HepG2 (cell line): Measurements from ENCODE around the gene UCHL3. TPM values are rescaled to one million over a fixed set of nuclear protein-coding genes. Genes with fewer than 3 reads are reported as not detected.
A peak's percentile ranks its signal among the peaks of the same experiment; 100 is the strongest.

ENCODE experiments used
- ARNT ChIP-seq: fragments of 450-650 bp; IDR thresholded peaks from 2 replicates; pipeline ENCODE4 v1.6.1; 2017
- BORCS8-MEF2B ChIP-seq: sonication (generic); formaldehyde crosslinking; IDR thresholded peaks from 2 replicates; pipeline ENCODE4 v1.8.0; 2022; ENCODE audit warnings: mild to moderate bottlenecking, missing genetic modification reagents
- FOSL1 ChIP-seq: sonication (generic); formaldehyde crosslinking; IDR thresholded peaks from 2 replicates; pipeline ENCODE4 v1.9.0; 2021; ENCODE audit warnings: missing genetic modification reagents, borderline replicate concordance
- MIER2 ChIP-seq: IDR thresholded peaks from 2 replicates; pipeline ENCODE4 v1.6.1; 2016; ENCODE audit warnings: missing biosample characterization, missing genetic modification reagents
- NCOR1 ChIP-seq: fragments of 200-600 bp; sonication (generic); IDR thresholded peaks from 2 replicates; pipeline ENCODE4 v1.7.0; 2017; ENCODE audit warnings: antibody characterized with exemption, low read length, borderline replicate concordance
- PAWR ChIP-seq: sonication (generic); formaldehyde crosslinking; IDR thresholded peaks from 2 replicates; pipeline ENCODE4 v1.4.0; 2020; ENCODE audit warnings: missing genetic modification reagents, mild to moderate bottlenecking, borderline replicate concordance
- RELA ChIP-seq: sonication (generic); formaldehyde crosslinking; IDR thresholded peaks from 2 replicates; pipeline ENCODE4 v1.4.0; 2020; ENCODE audit warnings: missing genetic modification reagents
- RFX5 ChIP-seq: IDR thresholded peaks from 2 replicates; pipeline ENCODE4 v1.6.1; 2011; ENCODE audit warnings: low read depth, low read length, improper control_type of control experiment
- ZKSCAN1 ChIP-seq: fragments of 150-350 bp; IDR thresholded peaks from 2 replicates; pipeline ENCODE4 v1.6.1; 2014; ENCODE audit warnings: low read length
- ZNF160 ChIP-seq: sonication (generic); formaldehyde crosslinking; IDR thresholded peaks from 2 replicates; pipeline ENCODE4 v1.8.0; 2022; ENCODE audit warnings: mild to moderate bottlenecking, inconsistent platforms, missing genetic modification reagents
- ZNF672 ChIP-seq: sonication (generic); formaldehyde crosslinking; IDR thresholded peaks from 2 replicates; pipeline ENCODE4 v1.8.1; 2022; ENCODE audit warnings: missing genetic modification reagents
- ZNF737 ChIP-seq: sonication (generic); formaldehyde crosslinking; IDR thresholded peaks from 2 replicates; pipeline ENCODE4 v1.5.0; 2020; ENCODE audit warnings: missing genetic modification reagents, mild to moderate bottlenecking, borderline replicate concordance
- polyA plus RNA-seq, 8 experiments: library from polyadenylated mRNA; depleted of rRNA in 3 of 8; stranded (reverse) in 7 of 8; unstranded in 1 of 8; fragments of >200 nt; fragmentation: Illumina TruSeq in 4 of 8; extraction: Trizol in 4 of 8; gene quantifications; 2 replicates each; pipeline versions ENCODE4 v1.2.1 to v1.2.3, GENCODE V29; 2011 to 2016; ENCODE audit warnings: low read depth in 4 of 8, missing spikeins in 1 of 8, mixed read lengths in 1 of 8; ENCODE audit not compliant: insufficient read depth in 1 of 8
- total RNA-seq, 5 experiments: library from RNA; depleted of rRNA; stranded (reverse); fragments of >200 nt; fragmentation: Illumina TruSeq; extraction: Trizol; gene quantifications; 2 replicates each; pipeline ENCODE4 v1.2.3, GENCODE V29; 2016; ENCODE audit warnings: low read depth in 1 of 5
- TF ChIP-seq, protein P1 (sequence below): sonication (generic); formaldehyde crosslinking; IDR thresholded peaks from 2 replicates; pipeline ENCODE4 v1.8.0; 2022; ENCODE audit warnings: mild to moderate bottlenecking, missing genetic modification reagents, borderline replicate concordance
- TF ChIP-seq, protein P2 (sequence below): sonication (generic); formaldehyde crosslinking; IDR thresholded peaks from 2 replicates; pipeline ENCODE4 v1.5.0; 2020; ENCODE audit warnings: mild to moderate bottlenecking, missing genetic modification reagents, moderate library complexity
- TF ChIP-seq, protein P3 (sequence below): sonication (generic); formaldehyde crosslinking; IDR thresholded peaks from 2 replicates; pipeline ENCODE4 v1.8.1; 2023; ENCODE audit warnings: mild to moderate bottlenecking, missing genetic modification reagents, borderline replicate concordance
- TF ChIP-seq, protein P4 (sequence below): sonication (generic); formaldehyde crosslinking; IDR thresholded peaks from 2 replicates; pipeline ENCODE4 v1.5.0; 2020; ENCODE audit warnings: mild to moderate bottlenecking, missing genetic modification reagents
- TF ChIP-seq, protein P5 (sequence below): sonication (generic); formaldehyde crosslinking; IDR thresholded peaks from 2 replicates; pipeline ENCODE4 v1.4.0; 2020; ENCODE audit warnings: missing genetic modification reagents
- TF ChIP-seq, protein P6 (sequence below): sonication (generic); formaldehyde crosslinking; IDR thresholded peaks from 2 replicates; pipeline ENCODE4 v1.4.0; 2020; ENCODE audit warnings: missing genetic modification reagents, mild to moderate bottlenecking, borderline replicate concordance
- TF ChIP-seq, protein P7 (sequence below): sonication (generic); formaldehyde crosslinking; IDR thresholded peaks from 2 replicates; pipeline ENCODE4 v1.8.0; 2023; ENCODE audit warnings: mild to moderate bottlenecking, missing genetic modification reagents

UCHL3 gene
- total and polyA plus RNA-seq, 2 of the 13 experiments (the other 11 are each of a cell fraction or from before 2014, with no cell fraction given): 36.2 to 93.3 TPM

DNA sequence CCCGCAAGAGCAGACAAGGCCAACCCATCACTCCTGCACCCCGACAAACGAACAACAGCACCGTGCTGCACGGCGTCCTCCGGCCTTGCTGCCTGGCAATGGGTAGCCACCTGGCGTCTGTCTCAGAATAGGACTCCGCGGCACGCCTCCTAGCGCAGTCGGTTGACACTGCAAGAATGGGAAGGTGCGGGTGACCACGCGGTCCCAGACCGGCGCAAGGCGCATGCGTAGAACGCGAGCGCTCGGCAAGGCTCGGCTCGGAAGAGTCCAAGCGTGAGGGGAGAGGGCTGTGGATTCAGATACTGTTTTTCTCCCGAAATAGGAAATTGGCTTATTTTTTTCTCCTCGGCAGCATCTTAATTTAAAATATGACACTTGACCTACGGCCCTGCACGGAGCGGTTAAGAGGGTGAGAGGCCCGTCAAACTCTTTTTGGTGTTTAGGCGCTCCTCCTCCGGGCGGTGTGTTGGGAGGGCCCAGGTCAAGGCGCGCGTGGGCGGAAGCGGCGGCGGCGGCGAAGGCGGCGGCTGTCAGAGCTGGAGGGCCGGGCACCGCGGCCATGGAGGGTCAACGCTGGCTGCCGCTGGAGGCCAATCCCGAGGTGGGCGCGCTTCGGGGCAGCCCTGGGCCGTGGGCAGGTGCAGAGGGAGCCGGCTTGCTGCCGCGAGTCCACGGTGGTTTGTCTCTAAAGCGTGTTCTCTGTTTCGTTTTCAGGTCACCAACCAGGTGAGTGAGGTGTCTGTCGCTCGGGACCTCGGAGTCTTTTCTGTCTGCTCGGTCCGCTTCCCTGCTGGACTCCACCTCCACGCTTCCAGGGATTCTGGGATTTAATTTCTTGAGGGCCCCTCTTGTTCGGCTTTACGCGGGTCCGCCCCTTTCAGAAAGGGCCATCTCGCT, at the start of gene UCHL3 (continued):
- TF ChIP-seq FOSL1 (CRISPR knock-in tag) (no peak), ARNT (no peak), BORCS8-MEF2B (CRISPR knock-in tag) (peak; percentile 74), NCOR1 (no peak), MIER2 (CRISPR knock-in tag) (peak; percentile 79), ZKSCAN1 (no peak), RELA (CRISPR knock-in tag) (0 out of 2 replicates have a peak, but pooled peaks have one; percentile 33), PAWR (no peak), ZNF160 (CRISPR knock-in tag) (no peak), RFX5 (no peak; the same call in 1 of the 2 replicates), ZNF737 (CRISPR knock-in tag) (no peak), ZNF672 (no peak)
- TF ChIP-seq, protein P1, sequence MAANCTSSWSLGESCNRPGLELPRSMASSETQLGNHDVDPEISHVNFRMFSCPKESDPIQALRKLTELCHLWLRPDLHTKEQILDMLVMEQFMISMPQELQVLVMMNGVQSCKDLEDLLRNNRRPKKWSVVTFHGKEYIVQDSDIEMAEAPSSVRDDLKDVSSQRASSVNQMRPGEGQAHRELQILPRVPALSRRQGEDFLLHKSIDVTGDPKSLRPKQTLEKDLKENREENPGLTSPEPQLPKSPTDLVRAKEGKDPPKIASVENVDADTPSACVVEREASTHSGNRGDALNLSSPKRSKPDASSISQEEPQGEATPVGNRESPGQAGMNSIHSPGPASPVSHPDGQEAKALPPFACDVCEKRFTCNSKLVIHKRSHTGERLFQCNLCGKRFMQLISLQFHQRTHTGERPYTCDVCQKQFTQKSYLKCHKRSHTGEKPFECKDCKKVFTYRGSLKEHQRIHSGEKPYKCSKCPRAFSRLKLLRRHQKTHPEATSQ (CRISPR knock-in tag): no peak
- TF ChIP-seq, protein P2, sequence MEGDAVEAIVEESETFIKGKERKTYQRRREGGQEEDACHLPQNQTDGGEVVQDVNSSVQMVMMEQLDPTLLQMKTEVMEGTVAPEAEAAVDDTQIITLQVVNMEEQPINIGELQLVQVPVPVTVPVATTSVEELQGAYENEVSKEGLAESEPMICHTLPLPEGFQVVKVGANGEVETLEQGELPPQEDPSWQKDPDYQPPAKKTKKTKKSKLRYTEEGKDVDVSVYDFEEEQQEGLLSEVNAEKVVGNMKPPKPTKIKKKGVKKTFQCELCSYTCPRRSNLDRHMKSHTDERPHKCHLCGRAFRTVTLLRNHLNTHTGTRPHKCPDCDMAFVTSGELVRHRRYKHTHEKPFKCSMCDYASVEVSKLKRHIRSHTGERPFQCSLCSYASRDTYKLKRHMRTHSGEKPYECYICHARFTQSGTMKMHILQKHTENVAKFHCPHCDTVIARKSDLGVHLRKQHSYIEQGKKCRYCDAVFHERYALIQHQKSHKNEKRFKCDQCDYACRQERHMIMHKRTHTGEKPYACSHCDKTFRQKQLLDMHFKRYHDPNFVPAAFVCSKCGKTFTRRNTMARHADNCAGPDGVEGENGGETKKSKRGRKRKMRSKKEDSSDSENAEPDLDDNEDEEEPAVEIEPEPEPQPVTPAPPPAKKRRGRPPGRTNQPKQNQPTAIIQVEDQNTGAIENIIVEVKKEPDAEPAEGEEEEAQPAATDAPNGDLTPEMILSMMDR (CRISPR knock-in tag): peak; percentile 99
- TF ChIP-seq, protein P3, sequence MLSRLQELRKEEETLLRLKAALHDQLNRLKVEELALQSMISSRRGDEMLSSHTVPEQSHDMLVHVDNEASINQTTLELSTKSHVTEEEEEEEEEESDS (CRISPR knock-in tag): no peak; the same call in 1 of the 2 replicates
- TF ChIP-seq, protein P4, sequence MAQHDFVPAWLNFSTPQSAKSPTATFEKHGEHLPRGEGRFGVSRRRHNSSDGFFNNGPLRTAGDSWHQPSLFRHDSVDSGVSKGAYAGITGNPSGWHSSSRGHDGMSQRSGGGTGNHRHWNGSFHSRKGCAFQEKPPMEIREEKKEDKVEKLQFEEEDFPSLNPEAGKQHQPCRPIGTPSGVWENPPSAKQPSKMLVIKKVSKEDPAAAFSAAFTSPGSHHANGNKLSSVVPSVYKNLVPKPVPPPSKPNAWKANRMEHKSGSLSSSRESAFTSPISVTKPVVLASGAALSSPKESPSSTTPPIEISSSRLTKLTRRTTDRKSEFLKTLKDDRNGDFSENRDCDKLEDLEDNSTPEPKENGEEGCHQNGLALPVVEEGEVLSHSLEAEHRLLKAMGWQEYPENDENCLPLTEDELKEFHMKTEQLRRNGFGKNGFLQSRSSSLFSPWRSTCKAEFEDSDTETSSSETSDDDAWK (CRISPR knock-in tag): no peak
- TF ChIP-seq, protein P5, sequence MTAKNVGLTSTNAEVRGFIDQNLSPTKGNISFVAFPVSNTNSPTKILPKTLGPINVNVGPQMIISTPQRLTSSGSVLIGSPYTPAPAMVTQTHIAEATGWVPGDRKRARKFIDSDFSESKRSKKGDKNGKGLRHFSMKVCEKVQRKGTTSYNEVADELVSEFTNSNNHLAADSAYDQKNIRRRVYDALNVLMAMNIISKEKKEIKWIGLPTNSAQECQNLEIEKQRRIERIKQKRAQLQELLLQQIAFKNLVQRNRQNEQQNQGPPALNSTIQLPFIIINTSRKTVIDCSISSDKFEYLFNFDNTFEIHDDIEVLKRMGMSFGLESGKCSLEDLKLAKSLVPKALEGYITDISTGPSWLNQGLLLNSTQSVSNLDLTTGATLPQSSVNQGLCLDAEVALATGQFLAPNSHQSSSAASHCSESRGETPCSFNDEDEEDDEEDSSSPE: peak; percentile 66; the same call in 1 of the 2 replicates
- TF ChIP-seq, protein P6, sequence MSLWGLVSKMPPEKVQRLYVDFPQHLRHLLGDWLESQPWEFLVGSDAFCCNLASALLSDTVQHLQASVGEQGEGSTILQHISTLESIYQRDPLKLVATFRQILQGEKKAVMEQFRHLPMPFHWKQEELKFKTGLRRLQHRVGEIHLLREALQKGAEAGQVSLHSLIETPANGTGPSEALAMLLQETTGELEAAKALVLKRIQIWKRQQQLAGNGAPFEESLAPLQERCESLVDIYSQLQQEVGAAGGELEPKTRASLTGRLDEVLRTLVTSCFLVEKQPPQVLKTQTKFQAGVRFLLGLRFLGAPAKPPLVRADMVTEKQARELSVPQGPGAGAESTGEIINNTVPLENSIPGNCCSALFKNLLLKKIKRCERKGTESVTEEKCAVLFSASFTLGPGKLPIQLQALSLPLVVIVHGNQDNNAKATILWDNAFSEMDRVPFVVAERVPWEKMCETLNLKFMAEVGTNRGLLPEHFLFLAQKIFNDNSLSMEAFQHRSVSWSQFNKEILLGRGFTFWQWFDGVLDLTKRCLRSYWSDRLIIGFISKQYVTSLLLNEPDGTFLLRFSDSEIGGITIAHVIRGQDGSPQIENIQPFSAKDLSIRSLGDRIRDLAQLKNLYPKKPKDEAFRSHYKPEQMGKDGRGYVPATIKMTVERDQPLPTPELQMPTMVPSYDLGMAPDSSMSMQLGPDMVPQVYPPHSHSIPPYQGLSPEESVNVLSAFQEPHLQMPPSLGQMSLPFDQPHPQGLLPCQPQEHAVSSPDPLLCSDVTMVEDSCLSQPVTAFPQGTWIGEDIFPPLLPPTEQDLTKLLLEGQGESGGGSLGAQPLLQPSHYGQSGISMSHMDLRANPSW (CRISPR knock-in tag): no peak
- TF ChIP-seq, protein P7, sequence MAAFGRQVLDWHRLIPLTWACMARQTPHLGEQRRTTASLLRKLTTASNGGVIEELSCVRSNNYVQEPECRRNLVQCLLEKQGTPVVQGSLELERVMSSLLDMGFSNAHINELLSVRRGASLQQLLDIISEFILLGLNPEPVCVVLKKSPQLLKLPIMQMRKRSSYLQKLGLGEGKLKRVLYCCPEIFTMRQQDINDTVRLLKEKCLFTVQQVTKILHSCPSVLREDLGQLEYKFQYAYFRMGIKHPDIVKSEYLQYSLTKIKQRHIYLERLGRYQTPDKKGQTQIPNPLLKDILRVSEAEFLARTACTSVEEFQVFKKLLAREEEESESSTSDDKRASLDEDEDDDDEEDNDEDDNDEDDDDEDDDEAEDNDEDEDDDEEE: no peak
